HEK293 (cell line): Measurements from ENCODE around the gene NDUFV1.

Source experiments
- CTCF ChIP-seq: fragments of 450-650 bp; formaldehyde crosslinking; IDR thresholded peaks from 2 replicates; pipeline ENCODE4 v1.5.1; 2016; ENCODE audit warnings: missing biosample characterization, missing genetic modification characterization
- ZNF221 ChIP-seq: fragments of 450-650 bp; formaldehyde crosslinking; IDR thresholded peaks from 2 replicates; pipeline ENCODE4 v1.5.1; 2017; ENCODE audit warnings: missing biosample characterization, missing genetic modification characterization, borderline replicate concordance
- ZNF510 ChIP-seq: fragments of 450-650 bp; formaldehyde crosslinking; IDR thresholded peaks from 2 replicates; pipeline ENCODE4 v1.5.1; 2018; ENCODE audit warnings: mild to moderate bottlenecking, missing genetic modification characterization, missing biosample characterization; ENCODE audit not compliant: insufficient replicate concordance

- TF ChIP-seq CTCF (tag by site-specific recombination) (no peak), ZNF221 (tag by site-specific recombination) (no peak), ZNF510 (tag by site-specific recombination) (no peak)
Observed at GRCh38 chr11:67641338-67642172, 34.8 kb downstream of the NDUFV1 start.
